Chondrocyte (in vitro differentiated cells): ENCODE data around the gene ASPG. TPM values are rescaled to one million over a fixed set of nuclear protein-coding genes. Genes with fewer than 3 reads are reported as not detected.
A peak's percentile ranks its signal among the peaks of the same experiment; 100 is the strongest.

Experiments
- DNase-seq: peaks from one replicate; pipeline ENCODE4 v3.0.0; 2021; ENCODE audit warnings: mixed read lengths, low spot score
- H3K27ac Mint-ChIP-seq: one replicate; pipeline ENCODE4 v1.8.0; 2021; ENCODE audit warnings: mild to moderate bottlenecking, moderate library complexity, mixed read lengths; ENCODE audit not compliant: unreplicated experiment
- H3K27me3 Mint-ChIP-seq: 2 replicates; pipeline ENCODE4 v1.8.0; 2021; ENCODE audit warnings: low read depth, mixed read lengths
- H3K36me3 Mint-ChIP-seq: 2 replicates; pipeline ENCODE4 v1.8.0; 2021; ENCODE audit warnings: low read depth, mixed read lengths
- H3K4me1 Mint-ChIP-seq: 2 replicates; pipeline ENCODE4 v1.8.0; 2021; ENCODE audit warnings: low read depth, mild to moderate bottlenecking, mixed read lengths
- H3K4me3 Mint-ChIP-seq: one replicate; pipeline ENCODE4 v1.8.0; 2021; ENCODE audit warnings: mild to moderate bottlenecking, moderate library complexity, mixed read lengths; ENCODE audit not compliant: unreplicated experiment
- H3K9me3 Mint-ChIP-seq: 2 replicates; pipeline ENCODE4 v1.8.0; 2021; ENCODE audit warnings: low read depth, mixed read lengths
- CTCF ChIP-seq: fragments of 200-600 bp; sonication (generic); IDR thresholded peaks from 2 replicates; pipeline ENCODE4 v1.5.0; 2021; ENCODE audit warnings: antibody characterized with exemption, mild to moderate bottlenecking, moderate library complexity
- total RNA-seq: library from RNA; stranded (reverse); gene quantifications from 3 replicates; pipeline ENCODE4 v1.2.1, GENCODE V29; 2021

ASPG gene
- total RNA-seq, 1 donor from 2014 or later, result not detected

- DNase-seq, result peak; percentile 69
- no peaks in the 10 kb centered on the region for H3K4me1 Mint-ChIP-seq
- H3K27ac Mint-ChIP-seq, result no peak overlapping the region
- H3K36me3 Mint-ChIP-seq, result no peaks in the 10 kb centered on the region
- TF ChIP-seq CTCF, result peak; percentile 41
- H3K9me3 Mint-ChIP-seq, result no peaks in the 10 kb centered on the region
- no peak overlapping the region for H3K4me3 Mint-ChIP-seq
- H3K27me3 Mint-ChIP-seq, result peaks cover 3% of the 10 kb centered on the region
Measured at GRCh38 chr14:104096751-104097700, 11.5 kb downstream of the ASPG start.

GRCh38 chr14:104098272-104099095 is 13.0 kb downstream of the ASPG start:
- H3K27me3 Mint-ChIP-seq, result peaks cover 3% of the 10 kb centered on the region
- no peak overlapping the region for H3K4me3 Mint-ChIP-seq

GRCh38 chr14:104099096-104100041 is 13.9 kb downstream of the ASPG start:
- no peak overlapping the region for H3K27ac Mint-ChIP-seq
- H3K9me3 Mint-ChIP-seq, result no peaks in the 10 kb centered on the region
- no peaks in the 10 kb centered on the region for H3K36me3 Mint-ChIP-seq
- no peak for TF ChIP-seq CTCF
- peaks cover 3% of the 10 kb centered on the region for H3K27me3 Mint-ChIP-seq
- H3K4me1 Mint-ChIP-seq, result no peaks in the 10 kb centered on the region
- H3K4me3 Mint-ChIP-seq, result no peak overlapping the region
- peak; percentile 84 for DNase-seq

More at GRCh38 chr14:104098272-104099095, 13.0 kb downstream of the ASPG start:
- Mint-ChIP-seq H3K9me3 (no peaks in the 10 kb centered on the region), H3K36me3 (no peaks in the 10 kb centered on the region), H3K4me1 (no peaks in the 10 kb centered on the region), H3K27ac (no peak overlapping the region)
- no peak for DNase-seq
- TF ChIP-seq CTCF, result no peak

- TF ChIP-seq CTCF, result no peak
- Mint-ChIP-seq H3K4me3 (no peak overlapping the region), H3K9me3 (no peaks in the 10 kb centered on the region), H3K27me3 (peaks cover 3% of the 10 kb centered on the region), H3K4me1 (no peaks in the 10 kb centered on the region), H3K36me3 (no peaks in the 10 kb centered on the region), H3K27ac (no peak overlapping the region)
- DNase-seq, result peak; percentile 88
Measured at GRCh38 chr14:104100171-104101085, 14.9 kb downstream of the ASPG start.
